ENCODE results near the gene PRRT3. TPM values are rescaled to one million over a fixed set of nuclear protein-coding genes. Genes with fewer than 3 reads are reported as not detected.
A peak's percentile ranks its signal among the peaks of the same experiment; 100 is the strongest.

Gene PRRT3
- total RNA-seq, 1 experiment from 2014 or later: 4.4 TPM

DNA sequence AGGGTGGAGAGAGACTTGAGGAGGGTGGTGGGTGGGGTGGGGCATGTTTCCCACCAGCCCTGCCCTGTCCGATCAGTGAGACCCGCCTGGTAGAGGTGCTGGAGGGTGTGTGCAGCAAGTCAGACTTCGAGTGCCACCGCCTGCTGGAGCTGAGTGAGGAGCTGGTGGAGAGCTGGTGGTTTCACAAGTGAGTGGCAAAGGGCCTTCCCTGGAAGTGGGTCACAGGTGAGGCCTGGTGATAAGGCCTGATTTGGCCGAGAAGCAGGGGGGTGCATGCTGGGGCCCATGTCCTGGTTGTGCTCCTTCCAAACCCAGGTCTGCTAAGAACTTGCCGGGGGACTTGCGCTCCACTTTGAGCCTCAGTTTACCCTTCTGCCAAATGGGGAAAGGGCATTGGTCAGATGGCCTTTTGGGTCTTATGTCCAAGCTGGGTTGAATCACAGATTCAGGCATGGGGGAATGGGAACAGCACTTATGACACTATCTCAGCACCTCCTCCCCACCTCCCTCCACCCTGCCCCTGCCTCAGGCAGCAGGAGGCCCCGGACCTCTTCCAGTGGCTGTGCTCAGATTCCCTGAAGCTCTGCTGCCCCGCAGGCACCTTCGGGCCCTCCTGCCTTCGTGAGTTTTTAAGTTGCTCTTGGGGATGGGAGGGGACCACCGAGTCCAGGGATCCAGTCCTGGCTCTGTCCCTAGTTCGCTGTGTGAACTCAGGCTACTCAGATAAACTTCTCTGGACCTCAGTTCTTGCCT, 14.5 kb downstream of the PRRT3 start:
- H3F3A ChIP-seq (ENCODE audit: low read length, unreplicated experiment): no peaks in the 10 kb centered on the region
- no peak overlapping the region for H3K4me3 ChIP-seq (ENCODE audit: low read length)
- ATAC-seq: no peak
- no peak overlapping the region for H3K9ac ChIP-seq (ENCODE audit: low read length)
- H3K36me3 ChIP-seq (ENCODE audit: low read depth, low read length): no peaks in the 10 kb centered on the region
- ChIA-PET CTCF (no interaction called here), POLR2A (ENCODE audit: unreplicated experiment) (no interaction called here)
- H2AFZ ChIP-seq (ENCODE audit: low read length): no peak overlapping the region
- BruUV-seq (replicated peaks): no TSS peak
- TF ChIP-seq CTCF (conservative IDR thresholded peaks at IDR 0.05; ENCODE audit: low read depth, low read length) (no peak), EZH2phosphoT487 (IDR thresholded peaks at IDR 0.05; ENCODE audit: borderline replicate concordance, low read length) (no peak), EZH2 (IDR thresholded peaks at IDR 0.05; ENCODE audit: low read length, unreplicated experiment) (no peak)
- no peaks in the 10 kb centered on the region for H3K27me3 ChIP-seq (ENCODE audit: low read length)
- intact Hi-C loops (cut with micrococcal nuclease): no loop called here
- no peaks in the 10 kb centered on the region for H3K9me3 ChIP-seq (ENCODE audit: low read length)
- no peak for DNase-seq
- no peaks in the 10 kb centered on the region for H4K20me1 ChIP-seq (ENCODE audit: low read length)
- peaks cover 19% of the 10 kb centered on the region for H3K79me2 ChIP-seq (ENCODE audit: low read length)
- peaks cover 30% of the 10 kb centered on the region for H3K4me1 ChIP-seq (ENCODE audit: insufficient read depth, low read length)
- no peaks in the 10 kb centered on the region for H3K9me2 ChIP-seq (replicated peaks; ENCODE audit: low read length)
- H3K4me2 ChIP-seq (ENCODE audit: low read length): no peak overlapping the region
- H3K27ac ChIP-seq (ENCODE audit: low read length): no peak overlapping the region

GRCh38 chr3:9935966-9936510, 16.2 kb downstream of the PRRT3 start:
- no peaks in the 10 kb centered on the region for H3K9me3 ChIP-seq (ENCODE audit: low read length)
- H3K27me3 ChIP-seq (ENCODE audit: low read length): no peaks in the 10 kb centered on the region
- no peaks in the 10 kb centered on the region for H3K9me2 ChIP-seq (replicated peaks; ENCODE audit: low read length)
- no TSS peak for BruUV-seq (replicated peaks)
- TF ChIP-seq EZH2phosphoT487 (IDR thresholded peaks at IDR 0.05; ENCODE audit: borderline replicate concordance, low read length) (no peak), EZH2 (IDR thresholded peaks at IDR 0.05; ENCODE audit: low read length, unreplicated experiment) (no peak), CTCF (conservative IDR thresholded peaks at IDR 0.05; ENCODE audit: low read depth, low read length) (no peak)
- no peak overlapping the region for H3K27ac ChIP-seq (ENCODE audit: low read length)
- intact Hi-C loops (cut with micrococcal nuclease): no loop called here
- H3K36me3 ChIP-seq (ENCODE audit: low read depth, low read length): no peaks in the 10 kb centered on the region; the same call in 1 of the 2 replicates
- ATAC-seq: no peak
- ChIA-PET POLR2A (ENCODE audit: unreplicated experiment) (no interaction called here), CTCF (no interaction called here)
- no peak overlapping the region for H2AFZ ChIP-seq (ENCODE audit: low read length)
- H3K79me2 ChIP-seq (ENCODE audit: low read length): peaks cover 19% of the 10 kb centered on the region
- H3K4me2 ChIP-seq (ENCODE audit: low read length): peak overlapping the region; percentile 91; the same call in 1 of the 2 replicates
- H3K4me1 ChIP-seq (ENCODE audit: insufficient read depth, low read length): peaks cover 33% of the 10 kb centered on the region
- DNase-seq: no peak
- no peak overlapping the region for H3K9ac ChIP-seq (ENCODE audit: low read length)
- no peak overlapping the region for H3K4me3 ChIP-seq (ENCODE audit: low read length)
- no peaks in the 10 kb centered on the region for H4K20me1 ChIP-seq (ENCODE audit: low read length)
- H3F3A ChIP-seq (ENCODE audit: low read length, unreplicated experiment): no peaks in the 10 kb centered on the region

GRCh38 chr3:9934993-9935392, 17.2 kb downstream of the PRRT3 start:
- Histone ChIP-seq H3F3A (ENCODE audit: low read length, unreplicated experiment) (no peaks in the 10 kb centered on the region), H3K9ac (ENCODE audit: low read length) (no peak overlapping the region)
- TF ChIP-seq EZH2phosphoT487 (IDR thresholded peaks at IDR 0.05; ENCODE audit: borderline replicate concordance, low read length) (no peak), EZH2 (IDR thresholded peaks at IDR 0.05; ENCODE audit: low read length, unreplicated experiment) (no peak), CTCF (conservative IDR thresholded peaks at IDR 0.05; ENCODE audit: low read depth, low read length) (no peak)

More at GRCh38 chr3:9934993-9935392, 17.2 kb downstream of the PRRT3 start:
- intact Hi-C loops (cut with micrococcal nuclease): loop anchor here (5.0 kb wide), 1 partner anchor 218 kb away; no protein-coding TSS in a partner anchor
- Histone ChIP-seq H3K4me3 (ENCODE audit: low read length) (peak overlapping the region; percentile 72; the same call in 1 of the 2 replicates), H3K9me2 (replicated peaks; ENCODE audit: low read length) (no peaks in the 10 kb centered on the region), H3K9me3 (ENCODE audit: low read length) (no peaks in the 10 kb centered on the region), H3K79me2 (ENCODE audit: low read length) (peaks cover 19% of the 10 kb centered on the region), H3K36me3 (ENCODE audit: low read depth, low read length) (peaks cover 10% of the 10 kb centered on the region), H2AFZ (ENCODE audit: low read length) (no peak overlapping the region), H3K4me1 (ENCODE audit: insufficient read depth, low read length) (peaks cover 33% of the 10 kb centered on the region), H3K27me3 (ENCODE audit: low read length) (no peaks in the 10 kb centered on the region), H4K20me1 (ENCODE audit: low read length) (no peaks in the 10 kb centered on the region), H3K4me2 (ENCODE audit: low read length) (peak overlapping the region; percentile 91), H3K27ac (ENCODE audit: low read length) (no peak overlapping the region)
- no peak for ATAC-seq
- DNase-seq: peak; percentile 22
- ChIA-PET CTCF (interaction anchor here (1.2 kb wide), 1 partner anchor 11 kb away, joined by 10 read pairs; no protein-coding TSS in a partner anchor), POLR2A (ENCODE audit: unreplicated experiment) (interaction anchor here (0.6 to 1.2 kb wide), 3 partner anchors 12 to 127 kb away, joined by 3 to 4 read pairs (median 3); partner anchors contain the start of gene EMC3)
- no TSS peak for BruUV-seq (replicated peaks)
